ENCODE results near the gene PHETA2. TPM values are rescaled to one million over a fixed set of nuclear protein-coding genes. Genes with fewer than 3 reads are reported as not detected.
"Not testable (repeated sequence)": the region's sequence is repeated elsewhere in the genome, so short reads cannot be mapped to it uniquely, and the experiment has no call there.

PHETA2 gene
- total RNA-seq, 1 experiment from 2014 or later = 1.3 TPM

DNA sequence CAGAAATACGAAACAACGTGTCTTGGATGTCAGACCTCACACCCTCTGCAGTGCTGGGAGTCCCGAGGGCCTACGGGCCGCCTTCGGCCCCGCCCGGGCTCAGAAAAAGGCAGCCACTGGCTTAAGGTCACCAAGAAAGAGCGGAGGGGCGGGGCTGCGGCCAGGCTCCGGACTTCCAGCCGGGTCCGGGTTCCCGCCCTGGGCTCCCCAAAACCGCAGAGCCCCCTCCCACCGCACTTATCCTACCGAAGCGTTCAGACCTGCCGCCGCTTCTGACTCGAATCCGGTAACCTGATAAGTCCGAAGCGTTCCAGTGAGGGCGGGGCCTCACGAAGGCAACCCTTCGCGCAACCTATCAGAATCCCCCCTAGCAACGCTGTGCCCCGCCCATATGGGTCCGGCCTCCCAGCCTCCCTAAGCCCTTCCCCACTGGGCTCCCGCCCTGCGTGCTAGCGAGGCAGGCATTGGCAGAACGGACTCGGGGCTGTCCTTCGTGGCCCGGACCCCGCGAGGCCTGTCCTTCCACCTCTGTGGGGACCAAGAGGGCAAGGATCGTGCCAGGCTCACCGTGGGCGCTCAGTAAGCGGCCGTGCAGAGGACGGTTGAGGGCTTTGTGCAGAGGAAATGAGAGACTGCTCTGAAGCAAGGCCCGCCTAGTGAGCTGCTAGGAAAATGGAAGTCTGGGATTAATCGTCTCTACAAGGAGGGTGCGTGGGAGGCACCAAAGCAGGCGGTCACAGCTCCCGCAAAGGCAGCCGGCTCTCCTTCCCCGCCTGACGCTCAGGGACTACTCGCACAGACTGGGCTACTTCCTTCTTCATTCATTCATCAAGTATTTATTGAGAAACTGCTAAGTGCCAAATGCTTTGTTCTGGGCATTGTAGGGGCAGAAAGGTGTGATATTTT, 3.3 kb upstream of the PHETA2 start, which contains the start of gene NAGA:
TSS of gene NAGA (minus strand) at position 296 of the 906 bp plus-strand sequence. CDS start 515 bp downstream, outside the sequence.
- Mint-ChIP-seq H3K4me1 (ENCODE audit: low read depth, unreplicated experiment) (no peaks in the 10 kb centered on the region), H3K9me3 (ENCODE audit: low read depth, unreplicated experiment) (no peaks in the 10 kb centered on the region), H3K4me3 (ENCODE audit: low read depth, unreplicated experiment) (peak within 1 kb of the TSS; percentile 75), H3K36me3 (ENCODE audit: insufficient read depth, unreplicated experiment) (peaks cover 17% of the 10 kb centered on the region), H3K27me3 (ENCODE audit: unreplicated experiment) (no peaks in the 10 kb centered on the region), H3K27ac (ENCODE audit: unreplicated experiment) (peak within 1 kb of the TSS; percentile 67)
- intact Hi-C loops (cut with micrococcal nuclease; ENCODE audit: unreplicated experiment) = loop anchor here (5.0 kb wide), 2 partner anchors 103 to 123 kb away; partner anchors contain the start of genes CENPM and SEPTIN3
- TF ChIP-seq, protein P1, sequence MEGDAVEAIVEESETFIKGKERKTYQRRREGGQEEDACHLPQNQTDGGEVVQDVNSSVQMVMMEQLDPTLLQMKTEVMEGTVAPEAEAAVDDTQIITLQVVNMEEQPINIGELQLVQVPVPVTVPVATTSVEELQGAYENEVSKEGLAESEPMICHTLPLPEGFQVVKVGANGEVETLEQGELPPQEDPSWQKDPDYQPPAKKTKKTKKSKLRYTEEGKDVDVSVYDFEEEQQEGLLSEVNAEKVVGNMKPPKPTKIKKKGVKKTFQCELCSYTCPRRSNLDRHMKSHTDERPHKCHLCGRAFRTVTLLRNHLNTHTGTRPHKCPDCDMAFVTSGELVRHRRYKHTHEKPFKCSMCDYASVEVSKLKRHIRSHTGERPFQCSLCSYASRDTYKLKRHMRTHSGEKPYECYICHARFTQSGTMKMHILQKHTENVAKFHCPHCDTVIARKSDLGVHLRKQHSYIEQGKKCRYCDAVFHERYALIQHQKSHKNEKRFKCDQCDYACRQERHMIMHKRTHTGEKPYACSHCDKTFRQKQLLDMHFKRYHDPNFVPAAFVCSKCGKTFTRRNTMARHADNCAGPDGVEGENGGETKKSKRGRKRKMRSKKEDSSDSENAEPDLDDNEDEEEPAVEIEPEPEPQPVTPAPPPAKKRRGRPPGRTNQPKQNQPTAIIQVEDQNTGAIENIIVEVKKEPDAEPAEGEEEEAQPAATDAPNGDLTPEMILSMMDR (IDR thresholded peaks at IDR 0.05; ENCODE audit: unreplicated experiment) = no peak
- CTCF ChIA-PET = interaction anchor here (0.5 to 2.0 kb wide), 5 partner anchors 18 to 404 kb away, joined by 3 to 7 read pairs (median 5); partner anchors contain the start of genes NDUFA6 and WBP2NL
- TSS peak; percentile 85 for BruUV-seq (replicated peaks)
- DNase-seq = peak; percentile 95

DNA sequence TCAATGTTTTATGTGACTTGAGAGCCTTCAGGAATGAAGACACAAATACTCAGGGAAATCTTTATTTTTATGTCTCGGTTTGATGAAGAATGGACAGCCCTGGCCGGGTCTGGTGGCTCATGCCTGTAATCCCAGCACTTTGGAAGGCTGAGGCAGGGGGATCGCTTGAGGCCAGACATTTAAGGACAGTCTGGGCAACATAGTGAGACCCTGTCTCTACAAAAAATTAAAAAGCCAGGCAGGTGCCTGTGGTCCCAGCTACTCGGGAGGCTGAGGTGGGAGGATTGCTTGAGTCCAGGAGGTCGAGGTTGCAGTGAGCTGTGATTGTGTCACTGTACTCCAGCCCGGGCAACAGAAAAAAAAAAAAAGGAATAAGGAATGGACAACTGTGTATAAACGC, 2.5 kb upstream of the PHETA2 start:
- H3K27me3 Mint-ChIP-seq (ENCODE audit: unreplicated experiment) = not testable (repeated sequence)

DNA sequence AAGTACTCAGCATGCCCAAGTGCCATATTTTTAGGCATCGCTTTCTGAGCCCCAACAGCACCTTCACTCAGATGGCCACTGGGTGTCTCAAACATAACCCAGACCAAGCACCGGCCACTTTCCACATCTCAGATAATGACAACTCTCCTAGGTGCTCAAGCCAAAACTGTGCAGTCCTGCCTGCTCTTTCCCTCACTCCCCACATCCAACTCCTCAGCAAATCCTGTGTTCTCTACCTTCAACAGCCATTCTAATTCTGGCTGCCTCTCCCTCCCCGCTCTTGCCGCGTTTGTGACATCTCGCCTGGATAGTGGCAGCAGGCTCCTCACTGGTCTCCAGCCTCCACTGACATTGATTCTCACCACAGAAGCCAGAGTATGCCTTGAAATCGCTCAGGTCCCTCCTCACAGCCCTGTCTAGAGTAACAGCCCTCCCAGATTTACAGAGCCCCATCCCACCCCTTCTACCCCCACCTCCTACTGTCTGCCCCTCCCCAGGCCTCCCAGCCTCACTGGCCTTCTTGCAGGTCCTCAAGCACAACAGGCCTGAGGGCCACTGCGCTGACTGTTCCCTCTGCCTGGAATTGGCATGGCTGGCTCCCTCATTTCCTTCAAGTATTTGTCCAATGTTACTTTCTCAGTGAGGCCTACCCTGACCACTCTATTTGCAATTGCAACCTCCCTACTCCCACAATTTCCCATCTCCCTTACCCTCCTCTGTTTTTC, 1.3 kb upstream of the PHETA2 start:
- CTCF ChIA-PET = no interaction called here
- TF ChIP-seq, protein P1 (IDR thresholded peaks at IDR 0.05; ENCODE audit: unreplicated experiment) = no peak
- H3K36me3 Mint-ChIP-seq (ENCODE audit: insufficient read depth, unreplicated experiment) = peaks cover 17% of the 10 kb centered on the region
- no peaks in the 10 kb centered on the region for H3K4me1 Mint-ChIP-seq (ENCODE audit: low read depth, unreplicated experiment)
- no peak for DNase-seq
- H3K27ac Mint-ChIP-seq (ENCODE audit: unreplicated experiment) = peak overlapping the region; percentile 1
- no peaks in the 10 kb centered on the region for H3K9me3 Mint-ChIP-seq (ENCODE audit: low read depth, unreplicated experiment)
- intact Hi-C loops (cut with micrococcal nuclease; ENCODE audit: unreplicated experiment) = loop anchor here (5.0 kb wide), 2 partner anchors 105 to 125 kb away; partner anchors contain the start of genes CENPM and SEPTIN3
- BruUV-seq (replicated peaks) = no TSS peak
- no peaks in the 10 kb centered on the region for H3K27me3 Mint-ChIP-seq (ENCODE audit: unreplicated experiment)
- no peak overlapping the region for H3K4me3 Mint-ChIP-seq (ENCODE audit: low read depth, unreplicated experiment)

More for the DNA sequence above, 2.5 kb upstream of the PHETA2 start:
- BruUV-seq (replicated peaks); DNase-seq; H3K27ac Mint-ChIP-seq (ENCODE audit: unreplicated experiment); H3K9me3 Mint-ChIP-seq (ENCODE audit: low read depth, unreplicated experiment); H3K4me1 Mint-ChIP-seq (ENCODE audit: low read depth, unreplicated experiment): not testable (repeated sequence)
- H3K36me3 Mint-ChIP-seq (ENCODE audit: insufficient read depth, unreplicated experiment) = peaks cover 17% of the 10 kb centered on the region
- H3K4me3 Mint-ChIP-seq (ENCODE audit: low read depth, unreplicated experiment) = peak overlapping the region; percentile 75
- intact Hi-C loops (cut with micrococcal nuclease; ENCODE audit: unreplicated experiment) = loop anchor here (5.0 kb wide), 2 partner anchors 104 to 124 kb away; partner anchors contain the start of genes CENPM and SEPTIN3
- CTCF ChIA-PET = interaction anchor here (0.5 to 2.0 kb wide), 4 partner anchors 17 to 404 kb away, joined by 3 to 7 read pairs (median 6); partner anchors contain the start of genes NDUFA6 and WBP2NL

DNA sequence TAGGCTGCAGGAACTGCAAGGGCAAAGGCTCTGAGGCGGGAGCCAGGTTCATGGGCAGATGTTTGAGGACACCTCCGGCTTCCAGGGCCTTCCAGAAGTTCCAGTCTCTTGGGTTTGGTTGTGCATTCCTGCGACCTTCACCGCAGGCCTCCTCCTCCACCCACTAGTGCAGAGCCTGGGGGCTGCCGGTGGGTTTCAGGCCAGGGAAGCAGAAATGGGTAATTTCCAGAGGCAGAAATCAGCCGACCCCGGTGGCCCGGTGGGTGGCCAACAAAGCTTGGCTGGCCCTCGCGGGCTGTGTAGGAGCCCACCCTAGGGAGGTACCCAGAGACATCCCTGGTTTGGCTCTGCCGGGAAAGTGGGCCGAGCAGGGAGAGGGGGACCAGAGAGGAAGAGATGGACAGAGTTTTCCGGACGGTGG, 417 bp upstream of the PHETA2 start:
- Mint-ChIP-seq H3K36me3 (ENCODE audit: insufficient read depth, unreplicated experiment) (peaks cover 17% of the 10 kb centered on the region), H3K27ac (ENCODE audit: unreplicated experiment) (peak overlapping the region; percentile 1), H3K9me3 (ENCODE audit: low read depth, unreplicated experiment) (no peaks in the 10 kb centered on the region), H3K27me3 (ENCODE audit: unreplicated experiment) (no peaks in the 10 kb centered on the region), H3K4me1 (ENCODE audit: low read depth, unreplicated experiment) (no peaks in the 10 kb centered on the region), H3K4me3 (ENCODE audit: low read depth, unreplicated experiment) (peak overlapping the region; percentile 47)
- CTCF ChIA-PET = no interaction called here
- intact Hi-C loops (cut with micrococcal nuclease; ENCODE audit: unreplicated experiment) = loop anchor here (5.0 kb wide), 2 partner anchors 106 to 126 kb away; partner anchors contain the start of genes CENPM and SEPTIN3
- no peak for DNase-seq
- TF ChIP-seq, protein P1 (IDR thresholded peaks at IDR 0.05; ENCODE audit: unreplicated experiment) = no peak
- BruUV-seq (replicated peaks) = no TSS peak

All from Calu3 (cell line).